LNCAP (cell line): ENCODE data around the gene ESRRG.
A peak's percentile ranks its signal among the peaks of the same experiment; 100 is the strongest.

ENCODE experiments used
- CTCF ChIP-seq: fragments of 450-650 bp; IDR thresholded peaks from 2 replicates; pipeline ENCODE4 v1.5.1; 2017; ENCODE audit warnings: mild to moderate bottlenecking

The ESRRG gene

GRCh38 chr1:216750031-216750627 lies 26.9 kb upstream of the ESRRG start:
- TF ChIP-seq CTCF, result peak; percentile 91

GRCh38 chr1:216749232-216749631 lies 26.0 kb upstream of the ESRRG start:
- no peak for TF ChIP-seq CTCF

GRCh38 chr1:216742625-216743024 lies 19.4 kb upstream of the ESRRG start:
- TF ChIP-seq CTCF, result peak; percentile 62

- TF ChIP-seq CTCF, result no peak
Measured at GRCh38 chr1:216740331-216740730, 17.1 kb upstream of the ESRRG start.

- TF ChIP-seq CTCF, result no peak
Measured at GRCh38 chr1:216739793-216740192, 16.6 kb upstream of the ESRRG start.

GRCh38 chr1:216732121-216732520 lies 8.9 kb upstream of the ESRRG start:
- TF ChIP-seq CTCF, result no peak

- no peak for TF ChIP-seq CTCF
Measured at GRCh38 chr1:216731562-216731961, 8.3 kb upstream of the ESRRG start.

GRCh38 chr1:216726435-216726834 lies 3.2 kb upstream of the ESRRG start:
- no peak for TF ChIP-seq CTCF
